Measurements from ENCODE around the gene DNM2. TPM values are rescaled to one million over a fixed set of nuclear protein-coding genes. Genes with fewer than 3 reads are reported as not detected.

The DNM2 gene
- total RNA-seq, 1 experiment from 2014 or later: 131 TPM

- ChIA-PET POLR2A (interaction anchor here (0.5 to 0.6 kb wide), 2 partner anchors 29 to 259 kb away, joined by 3 read pairs; no protein-coding TSS in a partner anchor), CTCF (interaction anchor here (1.9 to 2.0 kb wide), 2 partner anchors 12 kb away, joined by 10 to 12 read pairs; no protein-coding TSS in a partner anchor)
- Mint-ChIP-seq H3K36me3 (peaks cover 81% of the 10 kb centered on the region), H3K4me1 (peaks cover 3% of the 10 kb centered on the region), H3K9me3 (no peaks in the 10 kb centered on the region), H3K4me3 (no peak overlapping the region), H3K27me3 (ENCODE audit: low read depth) (no peaks in the 10 kb centered on the region), H3K27ac (no peak overlapping the region)
- no peak for ATAC-seq
- TF ChIP-seq ZNF425 (CRISPR knock-in tag; conservative IDR thresholded peaks at IDR 0.05) (no peak), ZNF219 (CRISPR knock-in tag; IDR thresholded peaks at IDR 0.05; ENCODE audit: borderline replicate concordance) (no peak), ZNF396 (CRISPR knock-in tag; IDR thresholded peaks at IDR 0.05; ENCODE audit: borderline replicate concordance) (no peak), ZMAT4 (CRISPR knock-in tag; IDR thresholded peaks at IDR 0.05) (no peak), FOXK1 (CRISPR knock-in tag; IDR thresholded peaks at IDR 0.05) (no peak), PRDM15 (CRISPR knock-in tag; IDR thresholded peaks at IDR 0.05) (no peak), CDX4 (CRISPR knock-in tag; IDR thresholded peaks at IDR 0.05; ENCODE audit: borderline replicate concordance) (no peak), ZNF263 (CRISPR knock-in tag; IDR thresholded peaks at IDR 0.05; ENCODE audit: low read depth) (no peak), CBFB (CRISPR knock-in tag; IDR thresholded peaks at IDR 0.05; ENCODE audit: low read depth) (no peak), IRF1 (CRISPR knock-in tag; IDR thresholded peaks at IDR 0.05) (no peak), ZSCAN18 (CRISPR knock-in tag; IDR thresholded peaks at IDR 0.05) (no peak), USF2 (CRISPR knock-in tag; IDR thresholded peaks at IDR 0.05) (no peak), SMAD4 (CRISPR knock-in tag; IDR thresholded peaks at IDR 0.05) (no peak), TCF7 (CRISPR knock-in tag; IDR thresholded peaks at IDR 0.05; ENCODE audit: low read depth) (no peak), CTCF (IDR thresholded peaks at IDR 0.05) (no peak), MLX (CRISPR knock-in tag; IDR thresholded peaks at IDR 0.05) (no peak)
- DNase-seq (ENCODE audit: low spot score): no peak
Observed at GRCh38 chr19:10687518-10688288, 30.2 kb upstream of the DNM2 start.

Data from WTC11 (cell line).